ENCODE results near the gene FOXL1.

FOXL1 gene

DNA sequence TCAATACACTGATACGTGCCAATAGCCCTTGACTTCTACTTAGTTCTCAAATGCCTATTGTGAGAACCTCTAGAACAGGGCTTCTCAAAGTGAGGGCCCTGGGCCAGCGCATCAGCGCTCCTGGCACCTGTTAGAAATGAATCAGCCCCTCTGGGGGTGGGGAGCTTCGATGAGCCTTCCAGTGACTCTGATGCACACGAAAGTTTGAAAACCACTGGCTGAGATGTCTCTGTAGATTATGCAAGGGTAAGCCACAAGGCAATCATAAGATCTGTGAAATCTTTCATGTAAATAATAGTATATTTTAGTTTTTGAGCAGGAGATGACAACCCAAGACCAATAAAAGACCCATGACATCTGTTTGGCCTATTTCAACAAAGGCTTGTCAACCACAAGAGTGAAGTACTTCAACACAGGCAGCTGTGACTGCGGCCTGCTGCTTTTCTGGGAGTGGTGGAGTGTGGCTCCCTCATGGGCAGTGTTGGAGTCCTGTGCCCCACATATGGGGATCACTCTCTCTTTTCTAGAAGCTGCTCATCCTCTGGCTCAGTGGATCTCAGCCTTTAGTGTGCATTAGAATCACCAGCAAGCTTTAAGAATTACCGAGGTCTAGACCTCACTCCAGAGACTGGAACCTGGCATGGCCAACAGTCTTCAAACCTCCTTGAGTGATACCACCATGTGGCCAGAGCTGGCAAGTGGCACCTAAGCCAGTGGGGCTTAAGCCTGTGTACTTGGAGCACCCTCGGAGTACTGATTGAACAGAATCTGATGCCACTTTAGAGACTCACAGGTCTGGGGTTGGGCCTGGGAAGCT is 29.1 kb upstream of the FOXL1 start:
- TF ChIP-seq, protein P1, sequence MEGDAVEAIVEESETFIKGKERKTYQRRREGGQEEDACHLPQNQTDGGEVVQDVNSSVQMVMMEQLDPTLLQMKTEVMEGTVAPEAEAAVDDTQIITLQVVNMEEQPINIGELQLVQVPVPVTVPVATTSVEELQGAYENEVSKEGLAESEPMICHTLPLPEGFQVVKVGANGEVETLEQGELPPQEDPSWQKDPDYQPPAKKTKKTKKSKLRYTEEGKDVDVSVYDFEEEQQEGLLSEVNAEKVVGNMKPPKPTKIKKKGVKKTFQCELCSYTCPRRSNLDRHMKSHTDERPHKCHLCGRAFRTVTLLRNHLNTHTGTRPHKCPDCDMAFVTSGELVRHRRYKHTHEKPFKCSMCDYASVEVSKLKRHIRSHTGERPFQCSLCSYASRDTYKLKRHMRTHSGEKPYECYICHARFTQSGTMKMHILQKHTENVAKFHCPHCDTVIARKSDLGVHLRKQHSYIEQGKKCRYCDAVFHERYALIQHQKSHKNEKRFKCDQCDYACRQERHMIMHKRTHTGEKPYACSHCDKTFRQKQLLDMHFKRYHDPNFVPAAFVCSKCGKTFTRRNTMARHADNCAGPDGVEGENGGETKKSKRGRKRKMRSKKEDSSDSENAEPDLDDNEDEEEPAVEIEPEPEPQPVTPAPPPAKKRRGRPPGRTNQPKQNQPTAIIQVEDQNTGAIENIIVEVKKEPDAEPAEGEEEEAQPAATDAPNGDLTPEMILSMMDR (IDR thresholded peaks at IDR 0.05): no peak
- no peak for DNase-seq (ENCODE audit: low spot score)
- Histone ChIP-seq H3K4me3 (no peak overlapping the region), H3K27ac (no peak overlapping the region)

DNA sequence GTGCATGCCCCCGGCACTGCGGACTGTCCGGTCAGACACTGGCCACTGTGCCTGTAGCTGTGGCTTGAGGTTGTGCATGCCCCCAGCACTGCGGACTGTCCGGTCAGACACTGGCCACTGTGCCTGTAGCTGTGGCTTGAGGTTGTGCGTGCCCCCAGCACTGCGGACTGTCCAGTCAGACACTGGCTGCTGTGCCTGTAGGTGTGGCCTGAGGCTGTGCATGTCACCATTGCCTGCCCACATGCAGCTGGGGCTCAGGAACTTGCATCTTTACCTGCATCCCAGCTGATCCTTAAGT is 28.5 kb upstream of the FOXL1 start:
- no peak overlapping the region for H3K4me3 ChIP-seq
- no peak overlapping the region for H3K27ac ChIP-seq
- no peak for DNase-seq (ENCODE audit: low spot score)
- TF ChIP-seq, protein P1 (IDR thresholded peaks at IDR 0.05): no peak

DNA sequence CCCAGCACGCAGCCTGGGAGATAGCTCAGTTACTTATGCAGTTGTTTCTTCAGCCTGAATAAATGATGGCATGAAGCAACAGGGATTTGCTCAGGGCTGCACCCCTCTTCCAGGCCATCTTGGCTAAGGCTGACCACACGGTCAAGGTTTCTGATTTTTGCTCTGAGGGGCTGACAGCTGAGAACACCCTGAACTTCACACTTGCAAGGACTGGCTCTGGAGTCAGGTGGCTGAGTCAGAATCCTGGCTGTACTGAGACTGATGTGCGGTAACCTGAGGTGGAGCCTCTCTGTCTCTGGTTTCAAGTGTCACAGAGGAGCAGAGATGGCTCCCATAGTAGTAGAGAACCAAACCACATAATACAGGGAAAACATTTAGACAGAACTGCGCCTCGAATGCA is 28.1 kb upstream of the FOXL1 start:
- TF ChIP-seq, protein P1 (IDR thresholded peaks at IDR 0.05): no peak
- no peak for DNase-seq (ENCODE audit: low spot score)

DNA sequence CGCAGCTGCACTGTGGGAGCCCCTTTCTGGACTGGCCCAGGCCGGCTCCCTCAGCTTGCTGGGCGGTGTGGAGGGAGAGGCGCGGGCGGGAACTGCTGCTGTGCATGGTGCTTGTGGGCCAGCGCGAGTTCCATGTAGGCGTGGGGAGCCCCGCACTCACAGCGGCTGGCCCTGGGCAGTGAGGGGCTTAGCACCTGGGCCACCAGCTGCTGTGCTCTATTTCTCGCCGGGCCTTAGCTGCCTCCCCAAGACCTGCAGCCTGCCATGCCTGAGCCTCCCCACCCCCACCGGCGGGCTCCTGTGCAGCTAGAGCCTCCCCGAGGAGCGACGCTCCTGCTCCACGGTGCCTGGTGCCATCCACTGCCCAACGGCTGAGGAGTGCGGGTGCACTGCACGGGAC is 25.0 kb upstream of the FOXL1 start:
- no peak overlapping the region for H3K4me3 ChIP-seq
- TF ChIP-seq, protein P1 (IDR thresholded peaks at IDR 0.05): no peak
- H3K27ac ChIP-seq: no peak overlapping the region
- no peak for DNase-seq (ENCODE audit: low spot score)

More for the DNA sequence above, 28.1 kb upstream of the FOXL1 start:
- Histone ChIP-seq H3K4me3 (no peak overlapping the region), H3K27ac (no peak overlapping the region)

DNA sequence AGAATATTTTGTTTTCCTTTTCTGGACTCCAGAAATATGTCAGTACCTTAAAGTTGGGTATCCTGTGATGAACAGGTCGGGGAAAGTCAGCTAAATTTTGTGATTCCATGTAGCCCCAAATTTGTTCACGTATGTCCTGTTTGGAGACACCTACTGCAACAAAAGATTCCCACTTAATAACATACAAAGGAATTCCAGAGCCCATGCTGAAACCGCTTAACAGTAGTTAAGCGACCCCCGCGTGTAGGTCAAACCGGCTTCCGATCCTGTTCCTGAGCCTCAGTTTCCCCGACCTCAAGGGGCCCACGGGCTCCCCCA is 23.8 kb upstream of the FOXL1 start:
- TF ChIP-seq, protein P1 (IDR thresholded peaks at IDR 0.05): no peak

DNA sequence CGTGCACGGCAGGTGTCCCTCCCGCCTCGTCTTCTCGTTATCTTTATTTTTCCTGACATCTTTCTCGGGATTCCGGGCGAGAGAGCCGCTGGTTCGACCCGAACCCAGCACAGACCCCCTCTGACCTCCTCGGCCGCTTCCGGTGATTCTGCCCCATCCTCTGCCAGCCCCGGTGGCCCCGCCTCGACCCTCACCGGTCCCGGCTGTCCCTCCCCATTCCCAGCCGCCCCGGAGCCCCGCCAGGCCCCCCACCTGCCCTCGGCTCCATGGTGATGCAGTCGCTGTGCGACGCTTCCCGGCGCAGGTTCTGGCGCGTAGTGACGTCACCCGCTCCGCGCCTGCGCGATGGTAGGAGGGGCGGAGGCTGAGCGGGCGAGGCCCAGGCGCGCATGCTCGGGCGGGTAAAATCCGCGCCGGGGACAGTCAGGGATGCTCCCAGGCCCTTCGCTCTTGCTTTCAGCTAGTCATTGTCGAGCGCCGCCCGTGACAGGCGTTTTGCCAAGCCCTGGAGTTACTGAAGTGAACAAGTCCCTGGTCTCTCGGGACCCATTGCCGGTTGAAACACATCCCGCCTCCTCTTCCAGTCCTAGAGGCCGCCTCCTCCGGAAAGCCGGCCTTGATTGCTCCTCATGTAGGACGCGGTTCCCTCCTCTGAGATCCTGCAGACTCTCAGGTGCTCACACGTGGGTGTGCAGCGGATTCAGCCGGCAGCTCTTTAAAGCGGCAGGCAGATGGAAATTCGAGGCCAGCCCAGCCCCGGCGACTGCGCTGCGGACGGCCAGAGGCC is 23.2 kb upstream of the FOXL1 start, which contains the start of gene MTHFSD:
Gene MTHFSD, minus strand, starts transcription at position 319 of the 787 bp plus-strand sequence. Its CDS starts 51 bp downstream, at position 268.
- peak; percentile 96 for DNase-seq (ENCODE audit: low spot score)
- peak within 1 kb of the TSS; percentile 97 for H3K4me3 ChIP-seq
- TF ChIP-seq, protein P1 (IDR thresholded peaks at IDR 0.05): no peak

More for the DNA sequence above, 23.8 kb upstream of the FOXL1 start:
- Histone ChIP-seq H3K27ac (peak overlapping the region; percentile 90 to 91), H3K4me3 (peak overlapping the region; percentile 97)
- DNase-seq (ENCODE audit: low spot score): no peak

More for the DNA sequence above, 23.2 kb upstream of the FOXL1 start, which contains the start of gene MTHFSD:
- peak within 1 kb of the TSS; percentile 90 to 91 for H3K27ac ChIP-seq

All from coronary artery (tissue), 2 donors.